ENCODE results near the gene RHEB.

RHEB gene

DNA sequence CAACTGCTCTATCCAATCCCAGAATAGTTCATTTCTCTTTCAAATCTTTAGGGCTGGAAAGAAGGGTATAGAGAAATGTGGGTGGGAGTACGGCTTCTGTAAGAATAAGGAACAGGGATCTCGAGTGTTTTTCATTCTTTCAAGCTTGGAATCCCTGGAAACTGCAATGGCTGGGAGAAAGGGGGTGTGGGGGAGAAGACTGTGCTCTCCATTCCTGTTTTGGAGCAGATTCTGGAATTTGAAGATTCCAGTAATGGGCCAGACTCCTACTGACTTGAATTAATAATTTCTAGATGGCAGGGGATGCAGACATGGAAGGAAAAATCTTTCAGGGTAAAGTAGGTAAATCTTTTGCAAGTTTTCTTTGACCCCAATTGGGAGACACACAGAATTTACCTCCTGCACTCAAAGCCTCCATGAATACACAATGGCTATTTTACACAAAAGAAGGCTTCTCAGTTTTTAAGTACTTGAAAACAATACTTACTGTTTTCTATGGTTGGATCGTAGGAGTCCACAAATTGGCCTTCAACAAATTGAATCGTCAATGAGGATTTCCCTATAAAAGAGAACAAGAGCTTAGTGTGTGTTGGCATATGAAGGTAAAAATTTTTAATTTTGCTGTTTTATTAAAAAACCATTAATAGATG lies 29.1 kb downstream of the RHEB start:
- H3K27ac ChIP-seq, result no peak overlapping the region
- no peak for TF ChIP-seq CTCF (conservative IDR thresholded peaks at IDR 0.05)

- TF ChIP-seq CTCF (conservative IDR thresholded peaks at IDR 0.05), result no peak
- H3K27ac ChIP-seq, result no peak overlapping the region
These were observed 30.2 kb downstream of the RHEB start for GRCh38 chr7:151489498-151489897.

- TF ChIP-seq CTCF (conservative IDR thresholded peaks at IDR 0.05), result no peak
- no peak overlapping the region for H3K27ac ChIP-seq
These were observed 31.6 kb downstream of the RHEB start for GRCh38 chr7:151488096-151488495.

DNA sequence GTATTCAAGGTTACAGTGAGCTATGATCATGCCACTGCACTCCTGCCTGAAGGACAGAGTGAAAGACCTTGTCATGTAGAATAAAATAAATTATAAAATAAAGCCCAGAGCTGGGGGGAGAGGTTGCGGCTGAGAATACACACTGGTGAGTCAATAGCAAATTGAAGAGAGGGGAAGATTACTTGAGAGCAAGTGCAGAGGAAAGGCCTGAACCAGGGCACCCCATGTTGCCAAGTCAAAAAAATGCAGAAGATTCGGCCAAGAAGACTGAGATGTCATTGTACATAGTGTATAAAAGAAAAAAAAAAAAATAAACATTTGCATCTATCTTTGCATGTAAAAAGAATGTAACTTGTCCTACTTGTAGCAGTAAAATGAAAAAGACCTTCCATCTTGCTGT lies 32.5 kb downstream of the RHEB start:
- H3K27ac ChIP-seq, result no peak overlapping the region
- TF ChIP-seq CTCF (conservative IDR thresholded peaks at IDR 0.05), result no peak

DNA sequence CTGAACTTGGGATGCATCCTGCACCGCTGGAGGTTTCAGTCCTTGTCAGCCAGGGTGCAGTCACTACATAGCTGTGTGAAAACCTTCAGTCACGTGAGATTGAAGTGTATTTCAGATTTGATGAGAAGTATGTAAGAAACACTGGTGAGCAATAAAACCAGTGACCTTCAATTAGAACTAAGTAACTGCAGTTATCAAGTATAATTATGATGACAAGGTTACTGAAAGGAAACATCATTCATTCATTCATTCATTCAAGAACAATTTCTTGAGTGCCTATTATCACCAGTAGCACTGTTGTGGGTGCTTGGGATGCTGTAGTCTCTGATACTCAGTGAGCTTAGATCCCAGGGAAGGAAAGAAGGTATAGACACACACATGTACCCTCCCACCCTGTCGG lies 33.6 kb downstream of the RHEB start:
- H3K27ac ChIP-seq, result no peak overlapping the region
- TF ChIP-seq CTCF (conservative IDR thresholded peaks at IDR 0.05), result no peak

GRCh38 chr7:151484971-151485707 lies 34.6 kb downstream of the RHEB start:
- TF ChIP-seq CTCF (conservative IDR thresholded peaks at IDR 0.05), result no peak
- no peak overlapping the region for H3K27ac ChIP-seq

DNA sequence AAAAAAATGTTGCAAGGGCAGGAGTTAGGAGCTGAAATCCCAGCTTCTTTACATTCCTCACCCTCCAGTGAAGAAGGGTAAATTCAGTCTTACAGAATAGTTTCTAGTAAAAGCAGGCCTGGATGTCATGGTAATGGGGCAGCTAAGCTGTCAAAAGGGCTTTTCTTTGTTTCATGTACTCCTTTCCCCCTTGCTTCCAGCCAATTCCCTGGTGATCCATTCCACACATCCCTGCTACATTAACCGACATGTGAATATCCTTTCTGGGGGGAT lies 36.0 kb downstream of the RHEB start:
- TF ChIP-seq CTCF (conservative IDR thresholded peaks at IDR 0.05), result no peak
- H3K27ac ChIP-seq, result no peak overlapping the region
